ENCODE measurements around the gene CHST11. TPM values are rescaled to one million over a fixed set of nuclear protein-coding genes. Genes with fewer than 3 reads are reported as not detected.

Gene CHST11
- total and polyA plus RNA-seq, 2 of the 4 experiments (the other 2 are of a cell fraction): 1.4 to 2.7 TPM

DNA sequence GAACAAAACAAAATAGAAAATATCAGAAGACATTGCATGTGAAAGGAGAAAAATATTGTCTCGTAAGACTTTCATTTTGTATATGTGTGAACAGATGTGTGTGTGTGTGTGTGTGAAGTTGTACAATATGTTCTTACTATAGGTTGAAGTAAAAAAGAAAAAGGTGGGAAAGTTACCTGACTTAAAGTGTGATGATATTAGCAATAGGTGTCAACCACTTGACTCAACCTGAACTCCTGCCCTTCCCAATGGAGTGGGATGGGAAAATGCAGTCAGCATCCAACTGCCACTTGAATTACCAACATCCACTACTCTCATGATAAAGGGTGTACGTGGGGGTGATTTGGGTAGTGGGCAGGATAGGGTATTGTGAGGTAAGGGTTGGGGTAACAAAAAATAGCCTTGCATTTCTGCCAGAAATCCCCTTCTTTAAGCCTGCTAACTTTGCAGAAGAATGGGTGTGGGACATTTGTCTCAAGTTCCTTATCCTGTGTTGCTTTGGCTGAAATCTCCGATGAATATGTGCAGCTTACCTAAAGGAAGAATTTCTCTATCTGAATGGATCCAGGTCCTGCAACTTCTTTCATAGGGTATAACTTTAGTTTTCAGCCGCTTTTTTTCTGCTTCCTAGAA, 181.6 kb downstream of the CHST11 start:
- H3K36me3 ChIP-seq (ENCODE audit: control insufficient read depth, insufficient read depth, low read length): no peaks in the 10 kb centered on the region
- H2BK120ac ChIP-seq (ENCODE audit: low read depth, low read length): no peak overlapping the region
- H2AK5ac ChIP-seq (ENCODE audit: low read depth, low read length): no peak overlapping the region
- 100% methylated on average over 1 of the region's 4 CpGs; no CpG with 5 or more reads in 1 of the 2 experiments for WGBS, 2 experiments (ENCODE audit: extremely low coverage in 2 of 2, insufficient read length in 1 of 2)
- H3K79me1 ChIP-seq (ENCODE audit: low read depth in 1 of 2, low read length in 2 of 2): no peaks in the 10 kb centered on the region
- H2AFZ ChIP-seq (replicated peaks; ENCODE audit: low read length, poor library complexity): no peak overlapping the region
- H3K9me3 ChIP-seq (ENCODE audit: control insufficient read depth, insufficient read depth, low read length): peaks cover 4% of the 10 kb centered on the region
- DNase-seq (no peak), ATAC-seq (ENCODE audit: low read depth) (no peak)
- intact Hi-C loops (cut with micrococcal nuclease) (no loop called here), dilution Hi-C loops (cut with HindIII; ENCODE audit: low sequenced_read_pairs, unreplicated experiment) (no loop called here), in situ Hi-C loops (cut with MboI; ENCODE audit: low sequenced_read_pairs) (no loop called here)
- no peak overlapping the region for H2BK5ac ChIP-seq (ENCODE audit: low read depth, low read length, poor library complexity, severe bottlenecking)
- H3K4me3 ChIP-seq (ENCODE audit: insufficient read depth, low read depth, low read length): no peak overlapping the region
- ChIA-PET POLR2A (ENCODE audit: unreplicated experiment) (no interaction called here), CTCF (no interaction called here)
- H4K91ac ChIP-seq (ENCODE audit: insufficient read depth, low read depth, low read length): no peak overlapping the region
- H3K18ac ChIP-seq (ENCODE audit: low read depth, low read length): no peak overlapping the region
- H3K14ac ChIP-seq (replicated peaks; ENCODE audit: low read depth, low read length): no peak overlapping the region
- H3K9ac ChIP-seq (ENCODE audit: low read depth, low read length): no peak overlapping the region
- no peak overlapping the region for H3K4ac ChIP-seq (ENCODE audit: low read depth, low read length)
- no TSS peak for BruUV-seq (replicated peaks)
- no peak overlapping the region for H2BK20ac ChIP-seq (ENCODE audit: low read depth, low read length)
- H2AK9ac ChIP-seq (replicated peaks; ENCODE audit: low read depth, low read length, poor library complexity): no peak overlapping the region
- H4K8ac ChIP-seq (ENCODE audit: low read depth in 2 of 2, low read length in 2 of 2): no peak overlapping the region
- no peak overlapping the region for H2BK15ac ChIP-seq (ENCODE audit: low read depth, low read length)
- H3K27me3 ChIP-seq (ENCODE audit: control insufficient read depth, insufficient read depth, low read length): peaks cover 14% of the 10 kb centered on the region
- no peak overlapping the region for H3K56ac ChIP-seq (ENCODE audit: extremely low read depth, insufficient read depth, low read length)
- H4K20me1 ChIP-seq (ENCODE audit: insufficient read depth, low read length): no peaks in the 10 kb centered on the region
- no peak overlapping the region for H3K27ac ChIP-seq (ENCODE audit: insufficient read depth, low read length)
- no peak overlapping the region for H3K4me2 ChIP-seq (ENCODE audit: low read depth, low read length)
- no peaks in the 10 kb centered on the region for H3K4me1 ChIP-seq (ENCODE audit: control insufficient read depth, insufficient read depth, low read length)
- no peak overlapping the region for H4K5ac ChIP-seq (ENCODE audit: low read depth, low read length)
- no peak overlapping the region for H3K23ac ChIP-seq (ENCODE audit: low read depth, low read length)
- TF ChIP-seq POLR2A (IDR thresholded peaks at IDR 0.05; ENCODE audit: low read depth, low read length): no peak
- TF ChIP-seq, protein P1, sequence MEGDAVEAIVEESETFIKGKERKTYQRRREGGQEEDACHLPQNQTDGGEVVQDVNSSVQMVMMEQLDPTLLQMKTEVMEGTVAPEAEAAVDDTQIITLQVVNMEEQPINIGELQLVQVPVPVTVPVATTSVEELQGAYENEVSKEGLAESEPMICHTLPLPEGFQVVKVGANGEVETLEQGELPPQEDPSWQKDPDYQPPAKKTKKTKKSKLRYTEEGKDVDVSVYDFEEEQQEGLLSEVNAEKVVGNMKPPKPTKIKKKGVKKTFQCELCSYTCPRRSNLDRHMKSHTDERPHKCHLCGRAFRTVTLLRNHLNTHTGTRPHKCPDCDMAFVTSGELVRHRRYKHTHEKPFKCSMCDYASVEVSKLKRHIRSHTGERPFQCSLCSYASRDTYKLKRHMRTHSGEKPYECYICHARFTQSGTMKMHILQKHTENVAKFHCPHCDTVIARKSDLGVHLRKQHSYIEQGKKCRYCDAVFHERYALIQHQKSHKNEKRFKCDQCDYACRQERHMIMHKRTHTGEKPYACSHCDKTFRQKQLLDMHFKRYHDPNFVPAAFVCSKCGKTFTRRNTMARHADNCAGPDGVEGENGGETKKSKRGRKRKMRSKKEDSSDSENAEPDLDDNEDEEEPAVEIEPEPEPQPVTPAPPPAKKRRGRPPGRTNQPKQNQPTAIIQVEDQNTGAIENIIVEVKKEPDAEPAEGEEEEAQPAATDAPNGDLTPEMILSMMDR (conservative IDR thresholded peaks at IDR 0.05; ENCODE audit: low read depth, low read length): no peak
- no peak for TF ChIP-seq MAZ (IDR thresholded peaks at IDR 0.05; ENCODE audit: borderline replicate concordance, low read depth, low read length)
- TF ChIP-seq, protein P2, sequence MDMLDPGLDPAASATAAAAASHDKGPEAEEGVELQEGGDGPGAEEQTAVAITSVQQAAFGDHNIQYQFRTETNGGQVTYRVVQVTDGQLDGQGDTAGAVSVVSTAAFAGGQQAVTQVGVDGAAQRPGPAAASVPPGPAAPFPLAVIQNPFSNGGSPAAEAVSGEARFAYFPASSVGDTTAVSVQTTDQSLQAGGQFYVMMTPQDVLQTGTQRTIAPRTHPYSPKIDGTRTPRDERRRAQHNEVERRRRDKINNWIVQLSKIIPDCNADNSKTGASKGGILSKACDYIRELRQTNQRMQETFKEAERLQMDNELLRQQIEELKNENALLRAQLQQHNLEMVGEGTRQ (IDR thresholded peaks at IDR 0.05; ENCODE audit: low read depth, low read length): no peak
- TF ChIP-seq MAFK (IDR thresholded peaks at IDR 0.05; ENCODE audit: low read depth, low read length): no peak
- TF ChIP-seq NFE2L2 (IDR thresholded peaks at IDR 0.05; ENCODE audit: low read depth, low read length): no peak
- TF ChIP-seq RFX5 (IDR thresholded peaks at IDR 0.05; ENCODE audit: low read depth, low read length): no peak
- TF ChIP-seq, protein P3, sequence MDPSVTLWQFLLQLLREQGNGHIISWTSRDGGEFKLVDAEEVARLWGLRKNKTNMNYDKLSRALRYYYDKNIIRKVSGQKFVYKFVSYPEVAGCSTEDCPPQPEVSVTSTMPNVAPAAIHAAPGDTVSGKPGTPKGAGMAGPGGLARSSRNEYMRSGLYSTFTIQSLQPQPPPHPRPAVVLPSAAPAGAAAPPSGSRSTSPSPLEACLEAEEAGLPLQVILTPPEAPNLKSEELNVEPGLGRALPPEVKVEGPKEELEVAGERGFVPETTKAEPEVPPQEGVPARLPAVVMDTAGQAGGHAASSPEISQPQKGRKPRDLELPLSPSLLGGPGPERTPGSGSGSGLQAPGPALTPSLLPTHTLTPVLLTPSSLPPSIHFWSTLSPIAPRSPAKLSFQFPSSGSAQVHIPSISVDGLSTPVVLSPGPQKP (IDR thresholded peaks at IDR 0.05; ENCODE audit: borderline replicate concordance, low read depth, low read length): no peak
- TF ChIP-seq FOS (IDR thresholded peaks at IDR 0.05; ENCODE audit: low read depth, low read length): no peak
- TF ChIP-seq CHD1 (IDR thresholded peaks at IDR 0.05; ENCODE audit: low read depth, low read length): no peak
- no peak for TF ChIP-seq CEBPB (IDR thresholded peaks at IDR 0.05; ENCODE audit: low read depth, low read length)
- no peak for TF ChIP-seq RCOR1 (IDR thresholded peaks at IDR 0.05; ENCODE audit: insufficient replicate concordance, low read length)
- no peak for TF ChIP-seq RAD21 (IDR thresholded peaks at IDR 0.05; ENCODE audit: low read length)
- no peaks in the 10 kb centered on the region for H3K9me1 ChIP-seq (ENCODE audit: insufficient read depth, low read length)
